ENCODE results near the gene IL17REL. TPM values are rescaled to one million over a fixed set of nuclear protein-coding genes. Genes with fewer than 3 reads are reported as not detected.

The IL17REL gene
- total and polyA plus RNA-seq, 2 of the 13 experiments (the other 11 are each of a cell fraction or from before 2014, with no cell fraction given) = not detected

DNA sequence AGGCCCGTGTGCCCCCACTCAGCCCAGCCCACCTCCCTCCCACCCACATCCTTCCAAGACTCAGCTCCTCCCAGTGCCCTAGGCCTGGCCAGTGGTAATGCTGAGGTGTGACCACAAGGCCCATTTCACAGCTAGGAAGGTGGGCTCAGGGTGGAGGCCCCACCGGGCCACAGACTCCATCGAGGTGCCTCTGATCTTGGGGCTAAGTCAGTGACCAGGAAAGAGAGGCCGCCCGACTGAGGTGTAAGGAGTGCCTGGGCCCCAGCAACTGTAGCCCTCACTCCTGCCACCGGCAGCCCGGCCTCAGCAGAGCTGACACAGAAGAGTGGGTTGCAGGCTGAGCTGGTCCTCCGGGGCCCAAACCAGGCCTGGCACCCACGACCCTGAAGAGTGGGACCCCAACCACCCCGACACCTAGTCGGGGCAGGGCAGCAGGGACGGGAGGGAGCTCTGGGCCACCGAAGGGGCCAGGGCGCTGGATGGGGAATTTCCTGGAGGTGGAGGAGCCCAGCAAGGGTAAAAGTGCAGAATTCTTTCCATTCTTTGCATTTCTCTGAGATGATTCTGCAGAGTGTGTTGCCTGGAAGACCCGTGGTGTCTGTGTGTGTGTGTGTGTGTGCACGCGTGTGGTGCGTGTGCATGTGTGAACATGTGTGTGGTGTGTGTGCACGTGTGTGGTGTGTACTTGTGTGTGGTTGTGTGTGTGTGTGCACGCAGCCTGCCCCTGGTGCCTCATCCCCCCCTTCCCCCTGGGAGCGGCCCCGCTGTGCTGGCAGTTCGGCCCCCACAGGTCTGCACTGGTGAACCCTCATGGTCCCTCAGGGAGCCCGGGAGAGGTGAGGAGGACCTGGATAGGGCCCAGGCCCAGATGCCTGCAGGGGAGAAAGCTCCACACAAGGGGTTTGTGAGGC, 60.3 kb downstream of the IL17REL start (continued):
- TF ChIP-seq, protein P1, sequence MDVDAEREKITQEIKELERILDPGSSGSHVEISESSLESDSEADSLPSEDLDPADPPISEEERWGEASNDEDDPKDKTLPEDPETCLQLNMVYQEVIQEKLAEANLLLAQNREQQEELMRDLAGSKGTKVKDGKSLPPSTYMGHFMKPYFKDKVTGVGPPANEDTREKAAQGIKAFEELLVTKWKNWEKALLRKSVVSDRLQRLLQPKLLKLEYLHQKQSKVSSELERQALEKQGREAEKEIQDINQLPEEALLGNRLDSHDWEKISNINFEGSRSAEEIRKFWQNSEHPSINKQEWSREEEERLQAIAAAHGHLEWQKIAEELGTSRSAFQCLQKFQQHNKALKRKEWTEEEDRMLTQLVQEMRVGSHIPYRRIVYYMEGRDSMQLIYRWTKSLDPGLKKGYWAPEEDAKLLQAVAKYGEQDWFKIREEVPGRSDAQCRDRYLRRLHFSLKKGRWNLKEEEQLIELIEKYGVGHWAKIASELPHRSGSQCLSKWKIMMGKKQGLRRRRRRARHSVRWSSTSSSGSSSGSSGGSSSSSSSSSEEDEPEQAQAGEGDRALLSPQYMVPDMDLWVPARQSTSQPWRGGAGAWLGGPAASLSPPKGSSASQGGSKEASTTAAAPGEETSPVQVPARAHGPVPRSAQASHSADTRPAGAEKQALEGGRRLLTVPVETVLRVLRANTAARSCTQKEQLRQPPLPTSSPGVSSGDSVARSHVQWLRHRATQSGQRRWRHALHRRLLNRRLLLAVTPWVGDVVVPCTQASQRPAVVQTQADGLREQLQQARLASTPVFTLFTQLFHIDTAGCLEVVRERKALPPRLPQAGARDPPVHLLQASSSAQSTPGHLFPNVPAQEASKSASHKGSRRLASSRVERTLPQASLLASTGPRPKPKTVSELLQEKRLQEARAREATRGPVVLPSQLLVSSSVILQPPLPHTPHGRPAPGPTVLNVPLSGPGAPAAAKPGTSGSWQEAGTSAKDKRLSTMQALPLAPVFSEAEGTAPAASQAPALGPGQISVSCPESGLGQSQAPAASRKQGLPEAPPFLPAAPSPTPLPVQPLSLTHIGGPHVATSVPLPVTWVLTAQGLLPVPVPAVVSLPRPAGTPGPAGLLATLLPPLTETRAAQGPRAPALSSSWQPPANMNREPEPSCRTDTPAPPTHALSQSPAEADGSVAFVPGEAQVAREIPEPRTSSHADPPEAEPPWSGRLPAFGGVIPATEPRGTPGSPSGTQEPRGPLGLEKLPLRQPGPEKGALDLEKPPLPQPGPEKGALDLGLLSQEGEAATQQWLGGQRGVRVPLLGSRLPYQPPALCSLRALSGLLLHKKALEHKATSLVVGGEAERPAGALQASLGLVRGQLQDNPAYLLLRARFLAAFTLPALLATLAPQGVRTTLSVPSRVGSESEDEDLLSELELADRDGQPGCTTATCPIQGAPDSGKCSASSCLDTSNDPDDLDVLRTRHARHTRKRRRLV (CRISPR knock-in tag; IDR thresholded peaks at IDR 0.05) = 0 out of 2 replicates have a peak, but pooled peaks have one; percentile 65
- TF ChIP-seq ZKSCAN5 (CRISPR knock-in tag; IDR thresholded peaks at IDR 0.05) (no peak), FOXK1 (CRISPR knock-in tag; IDR thresholded peaks at IDR 0.05; ENCODE audit: borderline replicate concordance, low read depth) (peak; percentile 32; the same call in 1 of the 2 replicates), FOSL2 (CRISPR knock-in tag; IDR thresholded peaks at IDR 0.05) (peak; percentile 97), HCFC1 (IDR thresholded peaks at IDR 0.05; ENCODE audit: low read depth, low read length) (no peak), ZNF501 (CRISPR knock-in tag; IDR thresholded peaks at IDR 0.05) (no peak; the same call in 1 of the 2 replicates)
- TF ChIP-seq, protein P2, sequence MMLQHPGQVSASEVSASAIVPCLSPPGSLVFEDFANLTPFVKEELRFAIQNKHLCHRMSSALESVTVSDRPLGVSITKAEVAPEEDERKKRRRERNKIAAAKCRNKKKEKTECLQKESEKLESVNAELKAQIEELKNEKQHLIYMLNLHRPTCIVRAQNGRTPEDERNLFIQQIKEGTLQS (CRISPR knock-in tag; IDR thresholded peaks at IDR 0.05) = peak; percentile 87
- TF ChIP-seq, protein P3, sequence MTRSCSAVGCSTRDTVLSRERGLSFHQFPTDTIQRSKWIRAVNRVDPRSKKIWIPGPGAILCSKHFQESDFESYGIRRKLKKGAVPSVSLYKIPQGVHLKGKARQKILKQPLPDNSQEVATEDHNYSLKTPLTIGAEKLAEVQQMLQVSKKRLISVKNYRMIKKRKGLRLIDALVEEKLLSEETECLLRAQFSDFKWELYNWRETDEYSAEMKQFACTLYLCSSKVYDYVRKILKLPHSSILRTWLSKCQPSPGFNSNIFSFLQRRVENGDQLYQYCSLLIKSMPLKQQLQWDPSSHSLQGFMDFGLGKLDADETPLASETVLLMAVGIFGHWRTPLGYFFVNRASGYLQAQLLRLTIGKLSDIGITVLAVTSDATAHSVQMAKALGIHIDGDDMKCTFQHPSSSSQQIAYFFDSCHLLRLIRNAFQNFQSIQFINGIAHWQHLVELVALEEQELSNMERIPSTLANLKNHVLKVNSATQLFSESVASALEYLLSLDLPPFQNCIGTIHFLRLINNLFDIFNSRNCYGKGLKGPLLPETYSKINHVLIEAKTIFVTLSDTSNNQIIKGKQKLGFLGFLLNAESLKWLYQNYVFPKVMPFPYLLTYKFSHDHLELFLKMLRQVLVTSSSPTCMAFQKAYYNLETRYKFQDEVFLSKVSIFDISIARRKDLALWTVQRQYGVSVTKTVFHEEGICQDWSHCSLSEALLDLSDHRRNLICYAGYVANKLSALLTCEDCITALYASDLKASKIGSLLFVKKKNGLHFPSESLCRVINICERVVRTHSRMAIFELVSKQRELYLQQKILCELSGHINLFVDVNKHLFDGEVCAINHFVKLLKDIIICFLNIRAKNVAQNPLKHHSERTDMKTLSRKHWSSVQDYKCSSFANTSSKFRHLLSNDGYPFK (CRISPR knock-in tag; IDR thresholded peaks at IDR 0.05; ENCODE audit: borderline replicate concordance) = 0 out of 2 replicates have a peak, but pooled peaks have one; percentile 9
- TF ChIP-seq, protein P4, sequence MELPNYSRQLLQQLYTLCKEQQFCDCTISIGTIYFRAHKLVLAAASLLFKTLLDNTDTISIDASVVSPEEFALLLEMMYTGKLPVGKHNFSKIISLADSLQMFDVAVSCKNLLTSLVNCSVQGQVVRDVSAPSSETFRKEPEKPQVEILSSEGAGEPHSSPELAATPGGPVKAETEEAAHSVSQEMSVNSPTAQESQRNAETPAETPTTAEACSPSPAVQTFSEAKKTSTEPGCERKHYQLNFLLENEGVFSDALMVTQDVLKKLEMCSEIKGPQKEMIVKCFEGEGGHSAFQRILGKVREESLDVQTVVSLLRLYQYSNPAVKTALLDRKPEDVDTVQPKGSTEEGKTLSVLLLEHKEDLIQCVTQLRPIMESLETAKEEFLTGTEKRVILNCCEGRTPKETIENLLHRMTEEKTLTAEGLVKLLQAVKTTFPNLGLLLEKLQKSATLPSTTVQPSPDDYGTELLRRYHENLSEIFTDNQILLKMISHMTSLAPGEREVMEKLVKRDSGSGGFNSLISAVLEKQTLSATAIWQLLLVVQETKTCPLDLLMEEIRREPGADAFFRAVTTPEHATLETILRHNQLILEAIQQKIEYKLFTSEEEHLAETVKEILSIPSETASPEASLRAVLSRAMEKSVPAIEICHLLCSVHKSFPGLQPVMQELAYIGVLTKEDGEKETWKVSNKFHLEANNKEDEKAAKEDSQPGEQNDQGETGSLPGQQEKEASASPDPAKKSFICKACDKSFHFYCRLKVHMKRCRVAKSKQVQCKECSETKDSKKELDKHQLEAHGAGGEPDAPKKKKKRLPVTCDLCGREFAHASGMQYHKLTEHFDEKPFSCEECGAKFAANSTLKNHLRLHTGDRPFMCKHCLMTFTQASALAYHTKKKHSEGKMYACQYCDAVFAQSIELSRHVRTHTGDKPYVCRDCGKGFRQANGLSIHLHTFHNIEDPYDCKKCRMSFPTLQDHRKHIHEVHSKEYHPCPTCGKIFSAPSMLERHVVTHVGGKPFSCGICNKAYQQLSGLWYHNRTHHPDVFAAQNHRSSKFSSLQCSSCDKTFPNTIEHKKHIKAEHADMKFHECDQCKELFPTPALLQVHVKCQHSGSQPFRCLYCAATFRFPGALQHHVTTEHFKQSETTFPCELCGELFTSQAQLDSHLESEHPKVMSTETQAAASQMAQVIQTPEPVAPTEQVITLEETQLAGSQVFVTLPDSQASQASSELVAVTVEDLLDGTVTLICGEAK (IDR thresholded peaks at IDR 0.05) = no peak
- TF ChIP-seq, protein P4 (CRISPR knock-in tag; IDR thresholded peaks at IDR 0.05) = peak; percentile 41; the same call in 1 of the 2 replicates

Measured in HepG2 (cell line).